Measurements from ENCODE around the gene IMMP2L. TPM values are rescaled to one million over a fixed set of nuclear protein-coding genes. Genes with fewer than 3 reads are reported as not detected.

IMMP2L gene
- total and polyA plus RNA-seq, 2 experiments from 2014 or later = 10.1 to 10.4 TPM

- Histone ChIP-seq H3K79me2 (ENCODE audit: insufficient read depth) (no peaks in the 10 kb centered on the region), H3K4me2 (ENCODE audit: unreplicated experiment) (no peak overlapping the region), H3K9me2 (ENCODE audit: insufficient read depth) (no peaks in the 10 kb centered on the region), H4K20me1 (ENCODE audit: insufficient read depth) (no peaks in the 10 kb centered on the region), H2AFZ (no peak overlapping the region), H3K9ac (no peak overlapping the region), H3K4me1 (ENCODE audit: insufficient read depth) (peaks cover 12% of the 10 kb centered on the region), H3K27ac (no peak overlapping the region), H3K4me3 (no peak overlapping the region), H3K36me3 (ENCODE audit: low read depth) (no peaks in the 10 kb centered on the region), H3F3A (ENCODE audit: insufficient read depth) (peaks cover 3% of the 10 kb centered on the region; the same call in 1 of the 2 replicates), H3K9me3 (ENCODE audit: low read depth) (no peaks in the 10 kb centered on the region), H3K27me3 (replicated peaks; ENCODE audit: insufficient read depth) (no peaks in the 10 kb centered on the region)
- DNase-seq = no peak
- WGBS, 2 experiments (ENCODE audit: low coverage in 1 of 2, low lambda C conversion rate in 2 of 2, missing lambda C conversion rate in 2 of 2) = 90 to 95% methylated on average over 3 of the region's 3 CpGs
- TF ChIP-seq EZH2 (IDR thresholded peaks at IDR 0.05; ENCODE audit: insufficient read depth, poor library complexity, severe bottlenecking) = no peak
- TF ChIP-seq EZH2phosphoT487 (IDR thresholded peaks at IDR 0.05; ENCODE audit: insufficient read depth, low read depth) = no peak
- in situ Hi-C loops (cut with MboI) = no loop called here
Measured at GRCh38 chr7:111368381-111369065, 193.8 kb downstream of the IMMP2L start.

GRCh38 chr7:111364413-111364812 lies 197.9 kb downstream of the IMMP2L start:
- peaks cover 29% of the 10 kb centered on the region for H3K4me1 ChIP-seq (ENCODE audit: insufficient read depth)
- no peaks in the 10 kb centered on the region for H3K27me3 ChIP-seq (replicated peaks; ENCODE audit: insufficient read depth)
- no peak overlapping the region for H2AFZ ChIP-seq
- peaks cover 11% of the 10 kb centered on the region for H3F3A ChIP-seq (ENCODE audit: insufficient read depth)
- H4K20me1 ChIP-seq (ENCODE audit: insufficient read depth) = no peaks in the 10 kb centered on the region
- no peaks in the 10 kb centered on the region for H3K9me2 ChIP-seq (ENCODE audit: insufficient read depth)
- H3K36me3 ChIP-seq (ENCODE audit: low read depth) = no peaks in the 10 kb centered on the region
- H3K9me3 ChIP-seq (ENCODE audit: low read depth) = no peaks in the 10 kb centered on the region
- in situ Hi-C loops (cut with MboI) = no loop called here
- no peak overlapping the region for H3K4me3 ChIP-seq
- H3K4me2 ChIP-seq (ENCODE audit: unreplicated experiment) = no peak overlapping the region
- H3K79me2 ChIP-seq (ENCODE audit: insufficient read depth) = no peaks in the 10 kb centered on the region
- no peak overlapping the region for H3K27ac ChIP-seq
- TF ChIP-seq EZH2phosphoT487 (IDR thresholded peaks at IDR 0.05; ENCODE audit: insufficient read depth, low read depth) (no peak), EZH2 (IDR thresholded peaks at IDR 0.05; ENCODE audit: insufficient read depth, poor library complexity, severe bottlenecking) (no peak)
- peak; percentile 53 for DNase-seq
- 49 to 55% methylated on average over 6 of the region's 6 CpGs for WGBS, 2 experiments (ENCODE audit: low coverage in 1 of 2, low lambda C conversion rate in 2 of 2, missing lambda C conversion rate in 2 of 2)
- no peak overlapping the region for H3K9ac ChIP-seq

- 21 to 29% methylated on average over 1 of the region's 1 CpG for WGBS, 2 experiments (ENCODE audit: low coverage in 1 of 2, low lambda C conversion rate in 2 of 2, missing lambda C conversion rate in 2 of 2)
- Histone ChIP-seq H3K9me3 (ENCODE audit: low read depth) (no peaks in the 10 kb centered on the region), H3K4me3 (peak overlapping the region; percentile 46), H4K20me1 (ENCODE audit: insufficient read depth) (no peaks in the 10 kb centered on the region), H3K27ac (peak overlapping the region; percentile 52), H3K4me1 (ENCODE audit: insufficient read depth) (peaks cover 29% of the 10 kb centered on the region), H3K9ac (peak overlapping the region; percentile 32; the same call in 1 of the 2 replicates), H3K27me3 (replicated peaks; ENCODE audit: insufficient read depth) (no peaks in the 10 kb centered on the region), H3K36me3 (ENCODE audit: low read depth) (no peaks in the 10 kb centered on the region), H2AFZ (peak overlapping the region; percentile 67), H3K79me2 (ENCODE audit: insufficient read depth) (no peaks in the 10 kb centered on the region), H3K4me2 (ENCODE audit: unreplicated experiment) (peak overlapping the region; percentile 72), H3F3A (ENCODE audit: insufficient read depth) (peaks cover 11% of the 10 kb centered on the region), H3K9me2 (ENCODE audit: insufficient read depth) (no peaks in the 10 kb centered on the region)
- peak; percentile 61 for DNase-seq
- in situ Hi-C loops (cut with MboI) = no loop called here
- TF ChIP-seq EZH2 (IDR thresholded peaks at IDR 0.05; ENCODE audit: insufficient read depth, poor library complexity, severe bottlenecking) (no peak), EZH2phosphoT487 (IDR thresholded peaks at IDR 0.05; ENCODE audit: insufficient read depth, low read depth) (no peak)
Measured at GRCh38 chr7:111363099-111363498, 199.2 kb downstream of the IMMP2L start.

- in situ Hi-C loops (cut with MboI) = no loop called here
- no peaks in the 10 kb centered on the region for H3K79me2 ChIP-seq (ENCODE audit: insufficient read depth)
- H2AFZ ChIP-seq = peak overlapping the region; percentile 67
- H3K4me1 ChIP-seq (ENCODE audit: insufficient read depth) = peaks cover 34% of the 10 kb centered on the region
- peak overlapping the region; percentile 46 for H3K4me3 ChIP-seq
- TF ChIP-seq EZH2phosphoT487 (IDR thresholded peaks at IDR 0.05; ENCODE audit: insufficient read depth, low read depth) (no peak), EZH2 (IDR thresholded peaks at IDR 0.05; ENCODE audit: insufficient read depth, poor library complexity, severe bottlenecking) (no peak)
- peaks cover 11% of the 10 kb centered on the region for H3F3A ChIP-seq (ENCODE audit: insufficient read depth)
- WGBS, 2 experiments (ENCODE audit: low coverage in 1 of 2, low lambda C conversion rate in 2 of 2, missing lambda C conversion rate in 2 of 2) = 74 to 88% methylated on average over 2 of the region's 2 CpGs
- H3K4me2 ChIP-seq (ENCODE audit: unreplicated experiment) = peak overlapping the region; percentile 72
- H3K9me3 ChIP-seq (ENCODE audit: low read depth) = no peaks in the 10 kb centered on the region
- no peaks in the 10 kb centered on the region for H3K36me3 ChIP-seq (ENCODE audit: low read depth)
- H3K27ac ChIP-seq = peak overlapping the region; percentile 52
- no peaks in the 10 kb centered on the region for H3K9me2 ChIP-seq (ENCODE audit: insufficient read depth)
- H3K27me3 ChIP-seq (replicated peaks; ENCODE audit: insufficient read depth) = no peaks in the 10 kb centered on the region
- no peaks in the 10 kb centered on the region for H4K20me1 ChIP-seq (ENCODE audit: insufficient read depth)
- H3K9ac ChIP-seq = peak overlapping the region; percentile 32; the same call in 1 of the 2 replicates
- DNase-seq = peak; percentile 78
Measured at GRCh38 chr7:111362506-111363054, 199.7 kb downstream of the IMMP2L start.

Data from GM23248 (cell line).